Osteocyte (in vitro differentiated cells): ENCODE results near the gene AKAP1. TPM values are rescaled to one million over a fixed set of nuclear protein-coding genes. Genes with fewer than 3 reads are reported as not detected.
"Not testable (repeated sequence)": the region's sequence is repeated elsewhere in the genome, so short reads cannot be mapped to it uniquely, and the experiment has no call there.

Experiments
- DNase-seq: peaks from one replicate; pipeline ENCODE4 v3.0.0; 2021; ENCODE audit warnings: mixed read lengths; ENCODE audit not compliant: unreplicated experiment; ENCODE audit errors: extremely low spot score
- H3K27ac Mint-ChIP-seq: one replicate; pipeline ENCODE4 v1.8.0; 2021; ENCODE audit warnings: mild to moderate bottlenecking, mixed read lengths; ENCODE audit not compliant: unreplicated experiment
- H3K27me3 Mint-ChIP-seq: one replicate; pipeline ENCODE4 v1.8.0; 2021; ENCODE audit warnings: mixed read lengths; ENCODE audit not compliant: unreplicated experiment
- H3K36me3 Mint-ChIP-seq: one replicate; pipeline ENCODE4 v1.8.0; 2021; ENCODE audit warnings: mixed read lengths; ENCODE audit not compliant: unreplicated experiment
- H3K4me1 Mint-ChIP-seq: one replicate; pipeline ENCODE4 v1.8.0; 2021; ENCODE audit warnings: mixed read lengths; ENCODE audit not compliant: unreplicated experiment
- H3K4me3 Mint-ChIP-seq: one replicate; pipeline ENCODE4 v1.8.0; 2021; ENCODE audit warnings: mild to moderate bottlenecking, moderate library complexity, mixed read lengths; ENCODE audit not compliant: unreplicated experiment
- H3K9me3 Mint-ChIP-seq: one replicate; pipeline ENCODE4 v1.8.0; 2021; ENCODE audit warnings: mixed read lengths; ENCODE audit not compliant: unreplicated experiment
- CTCF ChIP-seq: fragments of 200-600 bp; sonication (generic); IDR thresholded peaks from 2 replicates; pipeline ENCODE4 v1.5.0; 2021; ENCODE audit warnings: antibody characterized with exemption, mild to moderate bottlenecking, moderate library complexity
- total RNA-seq: library from RNA; stranded (reverse); gene quantifications from 2 replicates; pipeline ENCODE4 v1.2.1, GENCODE V29; 2021

Gene AKAP1
- total RNA-seq, 1 donor from 2014 or later, result 16.8 TPM

- DNase-seq, result no peak
- no peak overlapping the region for H3K4me3 Mint-ChIP-seq
Observed at GRCh38 chr17:57096472-57097202, 11.6 kb downstream of the AKAP1 start.

GRCh38 chr17:57097832-57098421, 12.9 kb downstream of the AKAP1 start:
- no peak for DNase-seq
- Mint-ChIP-seq H3K27me3 (no peaks in the 10 kb centered on the region), H3K4me3 (no peak overlapping the region), H3K27ac (peak overlapping the region; percentile 9), H3K4me1 (peaks cover 10% of the 10 kb centered on the region), H3K36me3 (no peaks in the 10 kb centered on the region), H3K9me3 (no peaks in the 10 kb centered on the region)
- no peak for TF ChIP-seq CTCF

More at GRCh38 chr17:57096472-57097202, 11.6 kb downstream of the AKAP1 start:
- no peak overlapping the region for H3K27ac Mint-ChIP-seq
- H3K4me1 Mint-ChIP-seq, result peaks cover 19% of the 10 kb centered on the region
- H3K27me3 Mint-ChIP-seq, result no peaks in the 10 kb centered on the region
- no peak for TF ChIP-seq CTCF
- H3K9me3 Mint-ChIP-seq, result no peaks in the 10 kb centered on the region
- no peaks in the 10 kb centered on the region for H3K36me3 Mint-ChIP-seq

GRCh38 chr17:57099165-57099564, 14.1 kb downstream of the AKAP1 start:
- Mint-ChIP-seq H3K27ac (no peak overlapping the region), H3K27me3 (no peaks in the 10 kb centered on the region), H3K4me3 (no peak overlapping the region), H3K36me3 (no peaks in the 10 kb centered on the region), H3K4me1 (peaks cover 9% of the 10 kb centered on the region), H3K9me3 (no peaks in the 10 kb centered on the region)
- no peak for TF ChIP-seq CTCF
- DNase-seq, result no peak

GRCh38 chr17:57102122-57102521, 17.1 kb downstream of the AKAP1 start:
- H3K9me3 Mint-ChIP-seq, result no peaks in the 10 kb centered on the region
- peaks cover 7% of the 10 kb centered on the region for H3K36me3 Mint-ChIP-seq
- peaks cover 9% of the 10 kb centered on the region for H3K4me1 Mint-ChIP-seq
- TF ChIP-seq CTCF, result no peak
- H3K27me3 Mint-ChIP-seq, result no peaks in the 10 kb centered on the region
- no peak for DNase-seq
- H3K4me3 Mint-ChIP-seq, result no peak overlapping the region
- H3K27ac Mint-ChIP-seq, result no peak overlapping the region

GRCh38 chr17:57102660-57103059, 17.6 kb downstream of the AKAP1 start:
- not testable (repeated sequence) for H3K4me3 Mint-ChIP-seq

More at GRCh38 chr17:57102660-57103059, 17.6 kb downstream of the AKAP1 start:
- not testable (repeated sequence) for H3K4me1 Mint-ChIP-seq, H3K27ac Mint-ChIP-seq, H3K27me3 Mint-ChIP-seq, DNase-seq, H3K9me3 Mint-ChIP-seq, H3K36me3 Mint-ChIP-seq
